Breast epithelium (tissue), 3 donors: ENCODE results near the gene EIF6.

Source experiments
- POLR2A ChIP-seq: fragments of 450-650 bp; IDR thresholded peaks from one replicate; pipeline ENCODE4 v1.6.1; 2016; ENCODE audit warnings: antibody characterized with exemption, mild to moderate bottlenecking, moderate library complexity
- POLR2AphosphoS5 ChIP-seq, 3 donors: sonication (generic); formaldehyde crosslinking; IDR thresholded peaks; one replicate each; pipeline ENCODE4 v1.6.1; 2017; ENCODE audit warnings: antibody characterized with exemption in 3 of 3
- TF ChIP-seq, protein P1 (sequence below), 3 donors: fragments of 450-650 bp; IDR thresholded peaks; one replicate each; pipeline ENCODE4 v1.5.1; 2016 to 2017; ENCODE audit warnings: antibody characterized with exemption in 3 of 3, mild to moderate bottlenecking in 3 of 3, moderate library complexity in 3 of 3

DNA sequence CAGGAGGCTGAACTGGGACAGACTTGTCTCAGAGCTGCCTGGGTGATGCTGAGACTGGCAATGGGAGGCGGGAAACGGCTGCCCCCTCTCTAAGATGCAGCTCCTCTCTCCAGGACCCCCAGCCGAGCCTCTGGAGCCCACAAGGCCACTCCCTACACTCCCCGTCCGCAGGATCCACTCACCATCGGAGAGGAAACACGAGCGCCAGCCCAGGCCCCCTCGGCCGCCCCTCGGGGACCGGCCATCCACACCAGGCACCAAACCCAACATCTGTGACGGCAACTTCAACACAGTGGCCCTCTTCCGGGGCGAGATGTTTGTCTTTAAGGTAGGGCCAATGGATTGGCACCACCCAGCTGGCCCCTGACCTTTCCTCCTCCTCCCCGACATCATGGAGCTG is 17.5 kb downstream of the EIF6 start:
- TF ChIP-seq POLR2AphosphoS5 (IDR thresholded peaks at IDR 0.05) (no peak), POLR2A (no peak)
- TF ChIP-seq, protein P1, sequence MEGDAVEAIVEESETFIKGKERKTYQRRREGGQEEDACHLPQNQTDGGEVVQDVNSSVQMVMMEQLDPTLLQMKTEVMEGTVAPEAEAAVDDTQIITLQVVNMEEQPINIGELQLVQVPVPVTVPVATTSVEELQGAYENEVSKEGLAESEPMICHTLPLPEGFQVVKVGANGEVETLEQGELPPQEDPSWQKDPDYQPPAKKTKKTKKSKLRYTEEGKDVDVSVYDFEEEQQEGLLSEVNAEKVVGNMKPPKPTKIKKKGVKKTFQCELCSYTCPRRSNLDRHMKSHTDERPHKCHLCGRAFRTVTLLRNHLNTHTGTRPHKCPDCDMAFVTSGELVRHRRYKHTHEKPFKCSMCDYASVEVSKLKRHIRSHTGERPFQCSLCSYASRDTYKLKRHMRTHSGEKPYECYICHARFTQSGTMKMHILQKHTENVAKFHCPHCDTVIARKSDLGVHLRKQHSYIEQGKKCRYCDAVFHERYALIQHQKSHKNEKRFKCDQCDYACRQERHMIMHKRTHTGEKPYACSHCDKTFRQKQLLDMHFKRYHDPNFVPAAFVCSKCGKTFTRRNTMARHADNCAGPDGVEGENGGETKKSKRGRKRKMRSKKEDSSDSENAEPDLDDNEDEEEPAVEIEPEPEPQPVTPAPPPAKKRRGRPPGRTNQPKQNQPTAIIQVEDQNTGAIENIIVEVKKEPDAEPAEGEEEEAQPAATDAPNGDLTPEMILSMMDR (IDR thresholded peaks at IDR 0.05), result no peak
